ENCODE results near the gene MRPS16.

MRPS16 gene

GRCh38 chr10:73211106-73211811 is 41.2 kb downstream of the MRPS16 start:
- DNase-seq (ENCODE audit: low read depth), result no peak
- no peak overlapping the region for H3K4me3 ChIP-seq (ENCODE audit: low read depth, low read length)
- TF ChIP-seq CTCF (IDR thresholded peaks at IDR 0.05; ENCODE audit: insufficient read depth, low read depth, low read length, missing control alignments), result no peak

GRCh38 chr10:73210395-73211105 is 41.9 kb downstream of the MRPS16 start:
- TF ChIP-seq CTCF (IDR thresholded peaks at IDR 0.05; ENCODE audit: insufficient read depth, low read depth, low read length, missing control alignments), result no peak
- no peak overlapping the region for H3K4me3 ChIP-seq (ENCODE audit: low read depth, low read length)

GRCh38 chr10:73209705-73210104 is 42.7 kb downstream of the MRPS16 start:
- TF ChIP-seq CTCF (IDR thresholded peaks at IDR 0.05; ENCODE audit: insufficient read depth, low read depth, low read length, missing control alignments), result no peak
- DNase-seq (ENCODE audit: low read depth), result no peak
- no peak overlapping the region for H3K4me3 ChIP-seq (ENCODE audit: low read depth, low read length)

More at GRCh38 chr10:73210395-73211105, 41.9 kb downstream of the MRPS16 start:
- DNase-seq (ENCODE audit: low read depth), result no peak

- no peak for TF ChIP-seq CTCF (IDR thresholded peaks at IDR 0.05; ENCODE audit: insufficient read depth, low read depth, low read length, missing control alignments)
- no peak for DNase-seq (ENCODE audit: low read depth)
- H3K4me3 ChIP-seq (ENCODE audit: low read depth, low read length), result no peak overlapping the region
These were observed 44.6 kb downstream of the MRPS16 start for GRCh38 chr10:73207883-73208282.

GRCh38 chr10:73206385-73206784 is 46.1 kb downstream of the MRPS16 start:
- no peak for TF ChIP-seq CTCF (IDR thresholded peaks at IDR 0.05; ENCODE audit: insufficient read depth, low read depth, low read length, missing control alignments)
- H3K4me3 ChIP-seq (ENCODE audit: low read depth, low read length), result no peak overlapping the region
- DNase-seq (ENCODE audit: low read depth), result no peak

GRCh38 chr10:73205890-73206289 is 46.6 kb downstream of the MRPS16 start:
- TF ChIP-seq CTCF (IDR thresholded peaks at IDR 0.05; ENCODE audit: insufficient read depth, low read depth, low read length, missing control alignments), result no peak
- no peak overlapping the region for H3K4me3 ChIP-seq (ENCODE audit: low read depth, low read length)
- DNase-seq (ENCODE audit: low read depth), result no peak
